ENCODE measurements around the gene WNK1. TPM values are rescaled to one million over a fixed set of nuclear protein-coding genes. Genes with fewer than 3 reads are reported as not detected.
"Not testable (repeated sequence)": the region's sequence is repeated elsewhere in the genome, so short reads cannot be mapped to it uniquely, and the experiment has no call there.

WNK1 gene
- polyA plus RNA-seq, 2 donors = 66.0 to 72.3 TPM

GRCh38 chr12:810116-810515 is 57.7 kb downstream of the WNK1 start:
- H3K27ac ChIP-seq (ENCODE audit: low read depth in 2 of 2, low read length in 1 of 2) = no peak overlapping the region
- no peaks in the 10 kb centered on the region for H3K4me1 ChIP-seq (ENCODE audit: control insufficient read depth in 2 of 2, insufficient read depth in 2 of 2, low read length in 1 of 2)
- H3K27me3 ChIP-seq (ENCODE audit: control insufficient read depth in 1 of 2, insufficient read depth in 2 of 2, low read length in 2 of 2) = no peaks in the 10 kb centered on the region
- H3K9me3 ChIP-seq (ENCODE audit: control insufficient read depth in 2 of 2, insufficient read depth in 1 of 2, low read depth in 1 of 2, low read length in 1 of 2) = no peaks in the 10 kb centered on the region
- peaks cover 3% of the 10 kb centered on the region in 2 donors for H3K36me3 ChIP-seq (ENCODE audit: control insufficient read depth in 2 of 2, insufficient read depth in 2 of 2, low read length in 1 of 2)
- WGBS, 2 donors = 66 to 81% methylated on average over 4 of the region's 4 CpGs
- H3K4me3 ChIP-seq (ENCODE audit: low read depth in 1 of 2, low read length in 2 of 2) = no peak overlapping the region

- Histone ChIP-seq H3K36me3 (ENCODE audit: control insufficient read depth in 2 of 2, insufficient read depth in 2 of 2, low read length in 1 of 2) (peaks cover 3% of the 10 kb centered on the region in 2 donors), H3K9me3 (ENCODE audit: control insufficient read depth in 2 of 2, insufficient read depth in 1 of 2, low read depth in 1 of 2, low read length in 1 of 2) (no peaks in the 10 kb centered on the region), H3K27me3 (ENCODE audit: control insufficient read depth in 1 of 2, insufficient read depth in 2 of 2, low read length in 2 of 2) (no peaks in the 10 kb centered on the region), H3K4me3 (ENCODE audit: low read depth in 1 of 2, low read length in 2 of 2) (no peak overlapping the region), H3K4me1 (ENCODE audit: control insufficient read depth in 2 of 2, insufficient read depth in 2 of 2, low read length in 1 of 2) (no peaks in the 10 kb centered on the region), H3K27ac (ENCODE audit: low read depth in 2 of 2, low read length in 1 of 2) (no peak overlapping the region)
- WGBS, 2 donors = 37 to 41% methylated on average over 5 of the region's 5 CpGs
Observed at GRCh38 chr12:810671-811415, 58.5 kb downstream of the WNK1 start.

DNA sequence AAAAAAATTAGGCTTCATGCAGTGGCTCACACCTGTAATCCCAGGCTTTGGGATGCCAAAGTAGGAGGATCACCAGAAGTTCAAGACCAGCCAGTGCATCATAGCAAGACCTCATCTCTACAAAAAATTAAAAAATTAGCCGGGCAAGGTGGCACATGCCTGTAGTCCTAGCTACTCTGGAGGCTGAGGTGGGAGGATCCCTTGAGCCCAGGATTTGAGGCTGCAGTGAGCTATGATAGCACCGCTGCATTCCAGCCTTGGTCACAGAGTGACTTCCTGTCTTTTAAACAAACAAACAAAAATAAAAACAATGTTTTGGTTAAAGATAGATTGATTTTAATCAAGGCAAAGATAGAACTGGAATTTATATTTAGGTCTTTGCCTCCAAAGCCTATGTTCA is 60.6 kb downstream of the WNK1 start:
- Histone ChIP-seq H3K4me1 (ENCODE audit: control insufficient read depth in 2 of 2, insufficient read depth in 2 of 2, low read length in 1 of 2) (no peaks in the 10 kb centered on the region), H3K27ac (ENCODE audit: low read depth in 2 of 2, low read length in 1 of 2) (no peak overlapping the region), H3K9me3 (ENCODE audit: control insufficient read depth in 2 of 2, insufficient read depth in 1 of 2, low read depth in 1 of 2, low read length in 1 of 2) (no peaks in the 10 kb centered on the region), H3K27me3 (ENCODE audit: control insufficient read depth in 1 of 2, insufficient read depth in 2 of 2, low read length in 2 of 2) (no peaks in the 10 kb centered on the region), H3K4me3 (ENCODE audit: low read depth in 1 of 2, low read length in 2 of 2) (no peak overlapping the region), H3K36me3 (ENCODE audit: control insufficient read depth in 2 of 2, insufficient read depth in 2 of 2, low read length in 1 of 2) (peaks cover 3% of the 10 kb centered on the region in 2 donors)
- 88 to 91% methylated on average over 2 of the region's 2 CpGs for WGBS, 2 donors

- not testable (repeated sequence) for H3K36me3 ChIP-seq (ENCODE audit: control insufficient read depth in 2 of 2, insufficient read depth in 2 of 2, low read length in 1 of 2); H3K9me3 ChIP-seq (ENCODE audit: control insufficient read depth in 2 of 2, insufficient read depth in 1 of 2, low read depth in 1 of 2, low read length in 1 of 2); H3K4me3 ChIP-seq (ENCODE audit: low read depth in 1 of 2, low read length in 2 of 2); H3K27ac ChIP-seq (ENCODE audit: low read depth in 2 of 2, low read length in 1 of 2); H3K27me3 ChIP-seq (ENCODE audit: control insufficient read depth in 1 of 2, insufficient read depth in 2 of 2, low read length in 2 of 2); H3K4me1 ChIP-seq (ENCODE audit: control insufficient read depth in 2 of 2, insufficient read depth in 2 of 2, low read length in 1 of 2)
- 67 to 79% methylated on average over 9 of the region's 9 CpGs for WGBS, 2 donors
Observed at GRCh38 chr12:817456-817855, 65.1 kb downstream of the WNK1 start.

DNA sequence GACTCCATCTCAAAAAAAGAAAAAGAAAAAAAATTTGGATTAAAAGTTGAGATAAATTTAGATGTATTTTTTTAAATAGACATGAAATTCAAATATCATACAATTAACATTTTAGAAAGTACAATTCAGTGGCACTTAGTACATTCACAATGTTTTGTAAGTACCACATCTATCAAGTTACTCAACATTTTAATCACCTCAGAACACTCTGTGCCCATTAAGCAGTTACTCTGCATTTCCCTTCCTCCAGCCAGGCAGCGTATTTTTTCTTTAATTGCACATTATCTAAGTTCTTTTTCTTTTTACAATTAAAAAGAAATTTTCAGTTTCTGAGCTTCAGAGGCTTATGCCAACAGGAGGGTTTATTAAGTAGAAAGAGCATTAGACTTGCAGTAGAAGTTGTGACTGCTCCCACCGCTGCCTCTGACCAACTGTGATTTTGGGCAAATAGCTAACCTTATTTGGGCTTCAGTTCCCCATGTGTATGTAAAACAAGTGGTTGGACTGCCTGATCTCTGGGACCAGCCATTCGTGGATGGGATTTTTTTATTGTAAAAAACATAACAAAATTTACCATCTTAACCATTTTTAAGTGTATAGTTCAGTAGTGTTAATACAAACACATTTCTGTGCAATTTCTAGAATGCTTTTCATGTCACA is 65.7 kb downstream of the WNK1 start:
- Histone ChIP-seq H3K27me3 (ENCODE audit: control insufficient read depth in 1 of 2, insufficient read depth in 2 of 2, low read length in 2 of 2) (no peaks in the 10 kb centered on the region), H3K27ac (ENCODE audit: low read depth in 2 of 2, low read length in 1 of 2) (peak overlapping the region in 1 of 2 donors; percentile 50), H3K4me1 (ENCODE audit: control insufficient read depth in 2 of 2, insufficient read depth in 2 of 2, low read length in 1 of 2) (no peaks in the 10 kb centered on the region), H3K4me3 (ENCODE audit: low read depth in 1 of 2, low read length in 2 of 2) (no peak overlapping the region), H3K36me3 (ENCODE audit: control insufficient read depth in 2 of 2, insufficient read depth in 2 of 2, low read length in 1 of 2) (peaks cover 3% of the 10 kb centered on the region in 2 donors), H3K9me3 (ENCODE audit: control insufficient read depth in 2 of 2, insufficient read depth in 1 of 2, low read depth in 1 of 2, low read length in 1 of 2) (no peaks in the 10 kb centered on the region)
- WGBS, 2 donors = 72 to 76% methylated on average over 3 of the region's 3 CpGs

- WGBS, 2 donors = 75 to 78% methylated on average over 5 of the region's 5 CpGs
- H3K27me3 ChIP-seq (ENCODE audit: control insufficient read depth in 1 of 2, insufficient read depth in 2 of 2, low read length in 2 of 2) = no peaks in the 10 kb centered on the region
- peaks cover 3% of the 10 kb centered on the region in 2 donors for H3K36me3 ChIP-seq (ENCODE audit: control insufficient read depth in 2 of 2, insufficient read depth in 2 of 2, low read length in 1 of 2)
- H3K9me3 ChIP-seq (ENCODE audit: control insufficient read depth in 2 of 2, insufficient read depth in 1 of 2, low read depth in 1 of 2, low read length in 1 of 2) = no peaks in the 10 kb centered on the region
- H3K4me3 ChIP-seq (ENCODE audit: low read depth in 1 of 2, low read length in 2 of 2) = no peak overlapping the region
- no peaks in the 10 kb centered on the region for H3K4me1 ChIP-seq (ENCODE audit: control insufficient read depth in 2 of 2, insufficient read depth in 2 of 2, low read length in 1 of 2)
- H3K27ac ChIP-seq (ENCODE audit: low read depth in 2 of 2, low read length in 1 of 2) = no peak overlapping the region
Observed at GRCh38 chr12:818733-819132, 66.4 kb downstream of the WNK1 start.

DNA sequence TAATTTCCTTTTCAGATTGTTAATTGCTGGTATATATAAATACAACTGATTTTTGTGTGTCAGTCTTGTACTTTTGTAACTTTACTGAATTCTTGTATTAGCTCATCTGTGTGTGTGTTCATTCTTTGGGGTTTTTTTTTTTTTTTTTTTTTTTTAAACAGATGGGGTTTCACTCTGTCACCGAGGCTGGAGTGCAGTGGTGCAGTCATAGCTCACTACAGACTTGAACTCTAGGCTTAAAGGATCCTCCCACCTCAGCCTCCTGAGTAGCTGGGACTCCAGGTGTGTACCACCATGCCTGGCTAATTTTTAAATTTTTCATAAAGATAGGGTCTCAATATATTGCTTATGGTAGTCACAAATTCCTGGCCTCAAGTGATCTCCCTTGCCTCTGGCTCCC is 68.0 kb downstream of the WNK1 start:
- Histone ChIP-seq H3K27ac (ENCODE audit: low read depth in 2 of 2, low read length in 1 of 2) (no peak overlapping the region), H3K9me3 (ENCODE audit: control insufficient read depth in 2 of 2, insufficient read depth in 1 of 2, low read depth in 1 of 2, low read length in 1 of 2) (no peaks in the 10 kb centered on the region), H3K27me3 (ENCODE audit: control insufficient read depth in 1 of 2, insufficient read depth in 2 of 2, low read length in 2 of 2) (no peaks in the 10 kb centered on the region), H3K4me1 (ENCODE audit: control insufficient read depth in 2 of 2, insufficient read depth in 2 of 2, low read length in 1 of 2) (no peaks in the 10 kb centered on the region), H3K4me3 (ENCODE audit: low read depth in 1 of 2, low read length in 2 of 2) (no peak overlapping the region), H3K36me3 (ENCODE audit: control insufficient read depth in 2 of 2, insufficient read depth in 2 of 2, low read length in 1 of 2) (no peaks in the 10 kb centered on the region)
- WGBS, 2 donors = 93 to 96% methylated on average over 1 of the region's 1 CpG

DNA sequence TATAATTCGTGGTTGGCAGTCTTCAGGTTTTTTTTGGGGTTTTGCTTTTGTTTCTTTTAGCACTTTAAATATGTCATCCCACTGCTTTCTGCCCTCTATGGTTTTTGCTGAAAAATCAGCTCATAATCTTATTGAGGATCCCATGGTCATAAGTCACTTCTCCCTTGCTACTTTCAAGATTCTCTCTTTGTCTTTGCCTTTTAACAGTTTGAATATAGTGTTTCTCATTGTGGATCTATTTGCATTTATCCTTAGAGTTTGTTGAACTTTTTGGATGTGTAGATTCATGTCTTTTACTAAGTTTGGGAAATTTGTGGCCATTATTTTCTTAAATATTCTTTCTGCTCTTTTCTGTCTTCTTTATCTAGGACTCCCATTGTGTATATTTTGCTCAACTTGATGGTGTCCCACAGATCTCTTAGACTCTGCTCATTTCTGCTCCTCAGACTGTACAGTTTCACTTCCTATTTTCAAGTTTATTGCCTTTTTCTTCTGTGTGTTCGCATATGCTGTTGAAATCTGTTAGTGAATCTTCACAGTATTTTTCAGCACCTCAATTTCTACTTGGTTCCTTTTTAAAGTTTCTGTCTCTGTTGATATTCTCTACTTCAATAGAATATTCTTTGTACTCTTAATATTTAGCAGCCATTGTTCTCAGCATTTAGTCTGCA is 70.8 kb downstream of the WNK1 start:
- WGBS, 2 donors = 86 to 87% methylated on average over 2 of the region's 2 CpGs
- no peaks in the 10 kb centered on the region for H3K27me3 ChIP-seq (ENCODE audit: control insufficient read depth in 1 of 2, insufficient read depth in 2 of 2, low read length in 2 of 2)
- H3K4me3 ChIP-seq (ENCODE audit: low read depth in 1 of 2, low read length in 2 of 2) = no peak overlapping the region
- no peak overlapping the region for H3K27ac ChIP-seq (ENCODE audit: low read depth in 2 of 2, low read length in 1 of 2)
- H3K9me3 ChIP-seq (ENCODE audit: control insufficient read depth in 2 of 2, insufficient read depth in 1 of 2, low read depth in 1 of 2, low read length in 1 of 2) = no peaks in the 10 kb centered on the region
- H3K36me3 ChIP-seq (ENCODE audit: control insufficient read depth in 2 of 2, insufficient read depth in 2 of 2, low read length in 1 of 2) = peaks cover 0 to 3% of the 10 kb centered on the region in 2 donors
- no peaks in the 10 kb centered on the region for H3K4me1 ChIP-seq (ENCODE audit: control insufficient read depth in 2 of 2, insufficient read depth in 2 of 2, low read length in 1 of 2)

- Histone ChIP-seq H3K27me3 (ENCODE audit: control insufficient read depth in 1 of 2, insufficient read depth in 2 of 2, low read length in 2 of 2) (no peaks in the 10 kb centered on the region), H3K4me1 (ENCODE audit: control insufficient read depth in 2 of 2, insufficient read depth in 2 of 2, low read length in 1 of 2) (no peaks in the 10 kb centered on the region), H3K9me3 (ENCODE audit: control insufficient read depth in 2 of 2, insufficient read depth in 1 of 2, low read depth in 1 of 2, low read length in 1 of 2) (no peaks in the 10 kb centered on the region), H3K4me3 (ENCODE audit: low read depth in 1 of 2, low read length in 2 of 2) (no peak overlapping the region), H3K27ac (ENCODE audit: low read depth in 2 of 2, low read length in 1 of 2) (no peak overlapping the region), H3K36me3 (ENCODE audit: control insufficient read depth in 2 of 2, insufficient read depth in 2 of 2, low read length in 1 of 2) (peaks cover 0 to 5% of the 10 kb centered on the region in 2 donors)
- 94 to 96% methylated on average over 1 of the region's 1 CpG for WGBS, 2 donors
Observed at GRCh38 chr12:826331-826730, 74.0 kb downstream of the WNK1 start.
